Immature natural killer cell (primary cell): ENCODE results near the gene CDK18. TPM values are rescaled to one million over a fixed set of nuclear protein-coding genes. Genes with fewer than 3 reads are reported as not detected.
A peak's percentile ranks its signal among the peaks of the same experiment; 100 is the strongest.

Source experiments
- DNase-seq, 3 donors: peaks; one replicate each; pipeline ENCODE4 v3.0.0; 2022; ENCODE audit warnings: mixed read lengths in 1 of 3
- H3K27ac Mint-ChIP-seq, 6 donors: one replicate each; pipeline ENCODE4 v1.8.0; 2020; ENCODE audit warnings: mixed read lengths in 6 of 6, mild to moderate bottlenecking in 5 of 6, inconsistent platforms in 4 of 6, moderate library complexity in 3 of 6
- H3K27me3 Mint-ChIP-seq, 3 donors: one replicate each; pipeline ENCODE4 v1.8.0; 2020 to 2021; ENCODE audit warnings: low read depth in 3 of 3, mild to moderate bottlenecking in 3 of 3, mixed read lengths in 3 of 3, moderate library complexity in 3 of 3, inconsistent platforms in 1 of 3
- H3K36me3 Mint-ChIP-seq, 3 donors: one replicate each; pipeline ENCODE4 v1.8.0; 2020; ENCODE audit warnings: mixed read lengths in 3 of 3, inconsistent platforms in 2 of 3, mild to moderate bottlenecking in 2 of 3
- H3K4me1 Mint-ChIP-seq, 2 donors: one replicate each; pipeline ENCODE4 v1.8.0; 2020; ENCODE audit warnings: inconsistent platforms in 2 of 2, mild to moderate bottlenecking in 2 of 2, mixed read lengths in 2 of 2, moderate library complexity in 1 of 2
- H3K4me3 Mint-ChIP-seq, 5 donors: one replicate each; pipeline ENCODE4 v1.8.0; 2020; ENCODE audit warnings: mild to moderate bottlenecking in 5 of 5, mixed read lengths in 5 of 5, inconsistent platforms in 3 of 5, moderate library complexity in 3 of 5
- H3K9me3 Mint-ChIP-seq, 6 donors: one replicate each; pipeline ENCODE4 v1.8.0; 2020; ENCODE audit warnings: mild to moderate bottlenecking in 6 of 6, mixed read lengths in 6 of 6, inconsistent platforms in 4 of 6, moderate library complexity in 3 of 6
- polyA plus RNA-seq, 3 donors: library from polyadenylated mRNA; unstranded; fragments of 300-500 nt; fragmentation: Illumina TruSeq; gene quantifications; one replicate each; pipeline ENCODE4 v1.2.3, GENCODE V29; 2021

Gene CDK18
- polyA plus RNA-seq, 3 donors from 2014 or later: 0.61 to 0.74 TPM; not detected in 1

GRCh38 chr1:205570796-205571537 is 66.5 kb downstream of the CDK18 start:
- Mint-ChIP-seq H3K4me1 (peaks cover 0 to 5% of the 10 kb centered on the region in 2 donors), H3K9me3 (peaks cover 0 to 2% (median 0%) of the 10 kb centered on the region in 6 donors), H3K36me3 (no peaks in the 10 kb centered on the region), H3K27ac (no peak overlapping the region), H3K27me3 (peaks cover 7 to 34% (median 17%) of the 10 kb centered on the region in 3 donors), H3K4me3 (no peak overlapping the region)
- DNase-seq: no peak

GRCh38 chr1:205571747-205572146 is 67.3 kb downstream of the CDK18 start:
- no peak overlapping the region for H3K4me3 Mint-ChIP-seq
- no peak overlapping the region for H3K27ac Mint-ChIP-seq
- DNase-seq: no peak
- peaks cover 0 to 2% (median 0%) of the 10 kb centered on the region in 6 donors for H3K9me3 Mint-ChIP-seq
- peaks cover 5 to 30% (median 15%) of the 10 kb centered on the region in 3 donors for H3K27me3 Mint-ChIP-seq
- peaks cover 0 to 5% of the 10 kb centered on the region in 2 donors for H3K4me1 Mint-ChIP-seq
- H3K36me3 Mint-ChIP-seq: no peaks in the 10 kb centered on the region

GRCh38 chr1:205572421-205572820 is 68.0 kb downstream of the CDK18 start:
- peaks cover 0 to 5% of the 10 kb centered on the region in 2 donors for H3K4me1 Mint-ChIP-seq
- no peak for DNase-seq
- no peak overlapping the region for H3K27ac Mint-ChIP-seq
- no peaks in the 10 kb centered on the region for H3K36me3 Mint-ChIP-seq
- H3K4me3 Mint-ChIP-seq: no peak overlapping the region
- H3K27me3 Mint-ChIP-seq: peaks cover 3 to 23% (median 12%) of the 10 kb centered on the region in 3 donors
- H3K9me3 Mint-ChIP-seq: no peaks in the 10 kb centered on the region

GRCh38 chr1:205575294-205575885 is 70.9 kb downstream of the CDK18 start:
- Mint-ChIP-seq H3K4me3 (no peak overlapping the region), H3K27me3 (peaks cover 4 to 16% (median 4%) of the 10 kb centered on the region in 3 donors), H3K36me3 (no peaks in the 10 kb centered on the region), H3K4me1 (no peaks in the 10 kb centered on the region), H3K9me3 (no peaks in the 10 kb centered on the region), H3K27ac (no peak overlapping the region)
- no peak for DNase-seq

GRCh38 chr1:205576011-205576410 is 71.5 kb downstream of the CDK18 start:
- DNase-seq: no peak
- Mint-ChIP-seq H3K4me3 (no peak overlapping the region), H3K4me1 (no peaks in the 10 kb centered on the region), H3K9me3 (no peaks in the 10 kb centered on the region), H3K36me3 (no peaks in the 10 kb centered on the region), H3K27me3 (peaks cover 4 to 12% (median 4%) of the 10 kb centered on the region in 3 donors), H3K27ac (no peak overlapping the region)

GRCh38 chr1:205576805-205577761 is 72.6 kb downstream of the CDK18 start:
- H3K27ac Mint-ChIP-seq: no peak overlapping the region

GRCh38 chr1:205577874-205578658 is 73.6 kb downstream of the CDK18 start:
- Mint-ChIP-seq H3K27ac (peak overlapping the region in 1 of 6 donors; percentile 46), H3K36me3 (no peaks in the 10 kb centered on the region), H3K4me1 (peaks cover 3 to 11% of the 10 kb centered on the region in 2 donors), H3K27me3 (peaks cover 2 to 3% (median 2%) of the 10 kb centered on the region in 3 donors), H3K9me3 (no peaks in the 10 kb centered on the region), H3K4me3 (no peak overlapping the region)
- no peak for DNase-seq

More at GRCh38 chr1:205576805-205577761, 72.6 kb downstream of the CDK18 start:
- no peaks in the 10 kb centered on the region for H3K36me3 Mint-ChIP-seq
- no peak overlapping the region for H3K4me3 Mint-ChIP-seq
- H3K4me1 Mint-ChIP-seq: peaks cover 0 to 4% of the 10 kb centered on the region in 2 donors
- H3K27me3 Mint-ChIP-seq: peaks cover 4 to 8% (median 4%) of the 10 kb centered on the region in 3 donors
- no peak for DNase-seq
- no peaks in the 10 kb centered on the region for H3K9me3 Mint-ChIP-seq

- Mint-ChIP-seq H3K4me3 (no peak overlapping the region), H3K9me3 (no peaks in the 10 kb centered on the region), H3K4me1 (peaks cover 3 to 11% of the 10 kb centered on the region in 2 donors), H3K36me3 (no peaks in the 10 kb centered on the region), H3K27ac (no peak overlapping the region), H3K27me3 (peaks cover 2 to 3% (median 2%) of the 10 kb centered on the region in 3 donors)
- DNase-seq: no peak
Observed at GRCh38 chr1:205578780-205579571, 74.5 kb downstream of the CDK18 start.

- no peak for DNase-seq
- Mint-ChIP-seq H3K27me3 (peaks cover 2 to 3% (median 2%) of the 10 kb centered on the region in 3 donors), H3K4me3 (no peak overlapping the region), H3K36me3 (no peaks in the 10 kb centered on the region), H3K4me1 (peaks cover 3 to 11% of the 10 kb centered on the region in 2 donors), H3K27ac (no peak overlapping the region), H3K9me3 (no peaks in the 10 kb centered on the region)
Observed at GRCh38 chr1:205579711-205580110, 75.2 kb downstream of the CDK18 start.

- Mint-ChIP-seq H3K4me3 (no peak overlapping the region), H3K27me3 (peaks cover under 1 to 3% (median 2%) of the 10 kb centered on the region in 3 donors), H3K36me3 (no peaks in the 10 kb centered on the region), H3K27ac (no peak overlapping the region), H3K4me1 (peaks cover 3 to 11% of the 10 kb centered on the region in 2 donors), H3K9me3 (no peaks in the 10 kb centered on the region)
- DNase-seq: no peak
Observed at GRCh38 chr1:205580140-205580922, 75.9 kb downstream of the CDK18 start.

GRCh38 chr1:205580923-205581180 is 76.4 kb downstream of the CDK18 start:
- Mint-ChIP-seq H3K27ac (no peak overlapping the region), H3K36me3 (no peaks in the 10 kb centered on the region)

More at GRCh38 chr1:205580923-205581180, 76.4 kb downstream of the CDK18 start:
- Mint-ChIP-seq H3K4me3 (no peak overlapping the region), H3K27me3 (peaks cover 0 to 3% (median 2%) of the 10 kb centered on the region in 3 donors), H3K9me3 (no peaks in the 10 kb centered on the region), H3K4me1 (peaks cover 3 to 11% of the 10 kb centered on the region in 2 donors)
- DNase-seq: no peak
